IPS-15b (cell line): ENCODE measurements around the gene GLI3.

ENCODE experiments used
- H3K27me3 ChIP-seq: one replicate; pipeline ENCODE4 v1.6.1; 2013; ENCODE audit warnings: low read length; ENCODE audit not compliant: control insufficient read depth, insufficient read depth
- H3K36me3 ChIP-seq: one replicate; pipeline ENCODE4 v1.6.1; 2013; ENCODE audit warnings: low read length; ENCODE audit not compliant: control insufficient read depth, insufficient read depth
- H3K4me1 ChIP-seq: one replicate; pipeline ENCODE4 v1.6.1; 2013; ENCODE audit warnings: mild to moderate bottlenecking, low read length; ENCODE audit not compliant: control insufficient read depth, insufficient read depth
- H3K4me3 ChIP-seq: one replicate; pipeline ENCODE4 v1.5.1; 2013; ENCODE audit warnings: low read depth, low read length
- H3K9ac ChIP-seq: one replicate; pipeline ENCODE4 v1.6.1; 2013; ENCODE audit warnings: low read depth, mild to moderate bottlenecking, low read length
- H3K9me3 ChIP-seq: one replicate; pipeline ENCODE4 v1.6.1; 2013; ENCODE audit warnings: mild to moderate bottlenecking, low read length; ENCODE audit not compliant: control insufficient read depth, insufficient read depth

The GLI3 gene

GRCh38 chr7:41974870-41975557 is 262.0 kb downstream of the GLI3 start:
- peaks cover 2% of the 10 kb centered on the region for H3K36me3 ChIP-seq

GRCh38 chr7:41973202-41973730 is 263.7 kb downstream of the GLI3 start:
- Histone ChIP-seq H3K9ac (no peak overlapping the region), H3K36me3 (peaks cover 2% of the 10 kb centered on the region), H3K9me3 (no peaks in the 10 kb centered on the region), H3K4me3 (no peak overlapping the region), H3K27me3 (no peaks in the 10 kb centered on the region), H3K4me1 (peaks cover 6% of the 10 kb centered on the region)

More at GRCh38 chr7:41974870-41975557, 262.0 kb downstream of the GLI3 start:
- Histone ChIP-seq H3K4me3 (no peak overlapping the region), H3K9me3 (no peaks in the 10 kb centered on the region), H3K9ac (no peak overlapping the region), H3K27me3 (no peaks in the 10 kb centered on the region), H3K4me1 (peaks cover 6% of the 10 kb centered on the region)

- no peak overlapping the region for H3K4me3 ChIP-seq
- H3K36me3 ChIP-seq, result peaks cover 2% of the 10 kb centered on the region
- no peak overlapping the region for H3K9ac ChIP-seq
- no peaks in the 10 kb centered on the region for H3K27me3 ChIP-seq
- peaks cover 6% of the 10 kb centered on the region for H3K4me1 ChIP-seq
- H3K9me3 ChIP-seq, result no peaks in the 10 kb centered on the region
Observed at GRCh38 chr7:41972776-41973175, 264.2 kb downstream of the GLI3 start.

- Histone ChIP-seq H3K4me1 (peaks cover 2% of the 10 kb centered on the region), H3K27me3 (no peaks in the 10 kb centered on the region), H3K9me3 (no peaks in the 10 kb centered on the region), H3K36me3 (peaks cover 5% of the 10 kb centered on the region), H3K4me3 (no peak overlapping the region), H3K9ac (no peak overlapping the region)
Observed at GRCh38 chr7:41972270-41972669, 264.7 kb downstream of the GLI3 start.

- Histone ChIP-seq H3K27me3 (no peaks in the 10 kb centered on the region), H3K36me3 (peaks cover 5% of the 10 kb centered on the region)
Observed at GRCh38 chr7:41971640-41972187, 265.3 kb downstream of the GLI3 start.

GRCh38 chr7:41970941-41971340 is 266.1 kb downstream of the GLI3 start:
- Histone ChIP-seq H3K9ac (no peak overlapping the region), H3K4me3 (no peak overlapping the region), H3K4me1 (no peaks in the 10 kb centered on the region), H3K27me3 (no peaks in the 10 kb centered on the region), H3K9me3 (no peaks in the 10 kb centered on the region), H3K36me3 (peaks cover 7% of the 10 kb centered on the region)

More at GRCh38 chr7:41971640-41972187, 265.3 kb downstream of the GLI3 start:
- no peak overlapping the region for H3K9ac ChIP-seq
- no peaks in the 10 kb centered on the region for H3K9me3 ChIP-seq
- H3K4me1 ChIP-seq, result no peaks in the 10 kb centered on the region
- no peak overlapping the region for H3K4me3 ChIP-seq

- H3K4me1 ChIP-seq, result no peaks in the 10 kb centered on the region
- no peaks in the 10 kb centered on the region for H3K27me3 ChIP-seq
- peaks cover 17% of the 10 kb centered on the region for H3K36me3 ChIP-seq
- no peak overlapping the region for H3K4me3 ChIP-seq
- H3K9ac ChIP-seq, result no peak overlapping the region
- no peaks in the 10 kb centered on the region for H3K9me3 ChIP-seq
Observed at GRCh38 chr7:41969561-41970105, 267.4 kb downstream of the GLI3 start.

GRCh38 chr7:41967156-41967555 is 269.9 kb downstream of the GLI3 start:
- Histone ChIP-seq H3K9me3 (no peaks in the 10 kb centered on the region), H3K36me3 (peaks cover 20% of the 10 kb centered on the region)

GRCh38 chr7:41965951-41966505 is 271.0 kb downstream of the GLI3 start:
- Histone ChIP-seq H3K36me3 (peaks cover 18% of the 10 kb centered on the region), H3K4me3 (no peak overlapping the region), H3K9ac (no peak overlapping the region), H3K9me3 (no peaks in the 10 kb centered on the region), H3K27me3 (no peaks in the 10 kb centered on the region), H3K4me1 (no peaks in the 10 kb centered on the region)

More at GRCh38 chr7:41967156-41967555, 269.9 kb downstream of the GLI3 start:
- no peaks in the 10 kb centered on the region for H3K27me3 ChIP-seq
- H3K9ac ChIP-seq, result no peak overlapping the region
- no peaks in the 10 kb centered on the region for H3K4me1 ChIP-seq
- H3K4me3 ChIP-seq, result no peak overlapping the region

GRCh38 chr7:41964849-41965745 is 271.9 kb downstream of the GLI3 start:
- peaks cover 18% of the 10 kb centered on the region for H3K36me3 ChIP-seq
- no peaks in the 10 kb centered on the region for H3K27me3 ChIP-seq
- no peak overlapping the region for H3K4me3 ChIP-seq
- H3K9ac ChIP-seq, result no peak overlapping the region
- no peaks in the 10 kb centered on the region for H3K9me3 ChIP-seq
- no peaks in the 10 kb centered on the region for H3K4me1 ChIP-seq

- Histone ChIP-seq H3K4me3 (no peak overlapping the region), H3K36me3 (peaks cover 18% of the 10 kb centered on the region), H3K27me3 (no peaks in the 10 kb centered on the region)
Observed at GRCh38 chr7:41964183-41964753, 272.7 kb downstream of the GLI3 start.

More at GRCh38 chr7:41964183-41964753, 272.7 kb downstream of the GLI3 start:
- Histone ChIP-seq H3K9me3 (no peaks in the 10 kb centered on the region), H3K9ac (no peak overlapping the region), H3K4me1 (no peaks in the 10 kb centered on the region)
